GM03348 (cell line): Measurements from ENCODE around the gene MRPS22.
A peak's percentile ranks its signal among the peaks of the same experiment; 100 is the strongest.
"Not testable (repeated sequence)": the region's sequence is repeated elsewhere in the genome, so short reads cannot be mapped to it uniquely, and the experiment has no call there.

ENCODE experiments used
- DNase-seq: peaks from one replicate; pipeline ENCODE4 v3.0.0; 2012; ENCODE audit warnings: low spot score

The MRPS22 gene

DNA sequence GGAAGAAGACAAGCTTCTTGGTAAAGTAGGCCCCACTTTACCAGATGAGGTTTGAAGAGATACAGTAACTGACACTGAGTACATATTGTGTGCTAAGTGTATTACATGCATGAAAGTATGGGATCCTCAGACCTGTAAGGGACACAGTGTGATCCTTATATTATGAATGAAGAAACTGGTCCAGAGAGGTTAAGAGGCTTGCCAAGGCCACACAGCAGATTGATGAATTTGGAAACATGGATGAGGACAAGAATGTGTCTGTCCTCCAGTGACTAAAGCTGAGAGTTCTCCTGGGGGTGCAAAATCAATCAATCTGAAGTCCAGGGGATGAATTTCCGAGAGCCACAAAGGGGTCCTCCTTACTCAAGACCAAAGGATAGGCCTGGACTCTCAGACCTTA is 31.4 kb upstream of the MRPS22 start:
- no peak for DNase-seq

DNA sequence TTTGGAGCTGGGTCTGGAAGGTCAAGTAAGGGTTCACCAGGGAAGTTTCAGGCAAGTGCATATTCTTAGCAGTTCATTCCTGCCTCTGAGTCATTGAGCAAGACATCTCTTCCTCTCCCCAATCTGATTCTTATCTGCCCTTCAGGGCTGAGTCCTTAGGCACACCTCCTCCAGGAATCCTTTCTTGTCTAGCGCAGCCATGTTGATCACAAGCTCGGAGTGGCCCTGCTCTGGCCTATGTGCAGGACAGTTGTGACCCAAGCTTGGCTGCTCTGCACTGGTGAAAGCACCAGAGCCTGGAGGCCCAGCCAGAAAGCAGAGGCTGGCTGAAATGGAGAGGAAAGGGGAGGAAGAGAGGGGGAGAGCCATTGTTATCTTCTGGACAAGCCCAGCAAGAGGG is 30.9 kb upstream of the MRPS22 start:
- peak; percentile 81 for DNase-seq

DNA sequence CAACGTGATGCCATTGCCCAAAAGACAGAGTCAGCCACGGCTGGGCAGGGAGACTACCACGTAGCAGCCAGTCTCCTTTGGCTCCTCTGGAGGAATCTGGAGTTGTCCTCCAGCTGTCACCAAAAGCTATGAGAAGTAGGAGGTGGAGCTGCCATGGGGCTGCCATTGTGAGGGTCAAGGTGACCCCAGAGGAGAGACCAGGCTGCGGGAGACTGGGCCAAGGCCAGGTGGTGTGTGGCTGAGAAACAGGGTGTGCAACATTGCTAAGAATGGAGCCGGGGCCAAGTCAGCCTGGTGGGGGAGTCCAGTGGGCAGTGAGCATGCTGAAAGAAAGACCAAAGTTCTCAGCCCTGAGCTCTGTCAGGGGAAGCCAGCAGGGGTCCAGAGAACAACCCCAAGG is 29.9 kb upstream of the MRPS22 start:
- DNase-seq, result no peak

DNA sequence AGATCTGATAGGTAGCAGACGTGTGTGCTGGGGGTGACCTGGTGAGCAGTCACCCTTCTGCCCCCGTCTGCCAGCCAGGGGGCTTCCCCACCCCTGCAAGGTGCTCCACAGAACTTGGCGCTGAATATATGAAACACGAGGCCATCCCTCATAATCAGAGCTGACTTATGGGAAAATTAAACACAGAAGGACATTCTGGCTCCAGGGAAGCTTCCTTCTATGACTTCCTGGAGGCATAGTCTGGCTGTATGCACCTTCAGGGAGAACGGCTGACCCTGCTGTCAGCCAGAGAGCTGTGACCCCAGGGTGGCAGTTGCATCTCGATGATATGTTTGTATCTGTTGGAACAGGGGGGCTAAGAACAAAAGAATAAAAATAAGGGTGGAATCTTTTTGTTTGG is 26.6 kb upstream of the MRPS22 start:
- no peak for DNase-seq

DNA sequence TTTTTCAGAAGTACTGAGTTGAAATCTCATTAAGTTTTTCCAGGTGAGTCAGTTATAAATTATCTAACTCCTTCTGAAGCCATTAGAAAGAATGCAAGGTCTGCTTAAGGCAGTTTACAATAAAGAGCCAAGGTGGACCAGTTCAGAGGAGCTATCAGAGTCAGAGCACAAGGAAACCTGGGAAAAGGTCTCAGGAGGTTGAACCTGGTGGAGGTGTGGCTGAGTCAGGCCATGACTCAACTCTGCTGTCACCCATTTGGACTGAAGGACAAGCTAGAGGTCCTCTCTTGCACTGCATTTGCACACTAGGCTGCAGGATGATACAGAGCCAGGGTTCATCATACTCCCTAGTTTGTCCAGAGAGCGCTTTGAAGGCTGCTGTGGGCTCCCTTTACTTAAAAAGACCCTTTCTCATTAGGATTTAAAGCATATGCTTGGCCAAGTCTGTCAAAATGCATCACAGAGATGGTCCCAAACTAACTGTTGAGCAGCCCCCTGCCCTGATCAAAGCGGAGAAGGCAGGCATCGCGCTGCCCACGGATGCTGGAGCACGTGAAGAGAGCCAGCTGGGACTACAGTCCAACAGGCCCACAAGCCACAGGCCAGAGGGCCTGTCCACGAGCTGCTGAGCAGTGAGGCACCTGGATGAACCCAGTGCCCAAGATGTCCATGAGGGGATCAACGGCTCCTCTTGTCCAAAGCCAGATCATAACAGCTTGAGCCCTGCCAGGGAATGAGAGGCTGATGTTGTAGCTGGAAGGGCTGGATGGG is 26.0 kb upstream of the MRPS22 start:
- DNase-seq, result no peak

DNA sequence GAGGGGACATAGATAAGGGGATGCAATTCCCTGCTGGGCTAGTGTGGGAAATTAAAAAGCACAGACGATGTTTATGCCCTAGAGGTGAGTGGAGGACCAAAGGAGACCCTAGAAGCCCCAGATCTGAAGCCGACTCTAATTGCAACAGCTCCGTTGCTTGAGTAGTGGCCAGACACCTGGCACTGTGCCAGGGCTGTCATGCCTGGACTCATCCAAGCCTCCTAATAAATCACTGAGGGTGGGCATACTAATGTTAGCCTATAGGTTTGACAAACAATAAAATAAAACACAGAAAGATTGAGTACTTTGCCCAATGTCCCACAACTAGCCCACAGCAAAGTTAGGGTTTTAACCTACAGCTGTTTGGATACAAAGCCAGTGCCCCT is 25.4 kb upstream of the MRPS22 start:
- DNase-seq, result no peak

DNA sequence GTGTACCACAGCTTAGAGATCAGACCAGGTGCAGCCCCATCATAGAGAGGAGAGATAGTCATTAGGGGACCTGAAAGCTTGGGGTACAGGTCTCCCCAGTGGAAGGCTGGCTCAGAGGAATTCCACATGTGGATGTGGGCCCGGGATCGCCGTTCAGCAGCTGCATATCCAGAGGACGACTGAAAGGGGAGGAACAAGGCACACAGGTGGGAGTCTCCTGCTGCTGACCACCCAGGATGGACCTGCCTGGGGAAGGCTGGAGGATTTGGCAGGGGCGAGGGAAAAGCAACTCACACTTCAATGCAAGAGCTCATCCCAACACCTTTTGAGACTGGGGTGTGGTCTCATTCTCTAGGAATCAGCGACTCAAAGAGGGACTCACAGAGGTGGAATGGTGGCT is 25.0 kb upstream of the MRPS22 start:
- no peak for DNase-seq

DNA sequence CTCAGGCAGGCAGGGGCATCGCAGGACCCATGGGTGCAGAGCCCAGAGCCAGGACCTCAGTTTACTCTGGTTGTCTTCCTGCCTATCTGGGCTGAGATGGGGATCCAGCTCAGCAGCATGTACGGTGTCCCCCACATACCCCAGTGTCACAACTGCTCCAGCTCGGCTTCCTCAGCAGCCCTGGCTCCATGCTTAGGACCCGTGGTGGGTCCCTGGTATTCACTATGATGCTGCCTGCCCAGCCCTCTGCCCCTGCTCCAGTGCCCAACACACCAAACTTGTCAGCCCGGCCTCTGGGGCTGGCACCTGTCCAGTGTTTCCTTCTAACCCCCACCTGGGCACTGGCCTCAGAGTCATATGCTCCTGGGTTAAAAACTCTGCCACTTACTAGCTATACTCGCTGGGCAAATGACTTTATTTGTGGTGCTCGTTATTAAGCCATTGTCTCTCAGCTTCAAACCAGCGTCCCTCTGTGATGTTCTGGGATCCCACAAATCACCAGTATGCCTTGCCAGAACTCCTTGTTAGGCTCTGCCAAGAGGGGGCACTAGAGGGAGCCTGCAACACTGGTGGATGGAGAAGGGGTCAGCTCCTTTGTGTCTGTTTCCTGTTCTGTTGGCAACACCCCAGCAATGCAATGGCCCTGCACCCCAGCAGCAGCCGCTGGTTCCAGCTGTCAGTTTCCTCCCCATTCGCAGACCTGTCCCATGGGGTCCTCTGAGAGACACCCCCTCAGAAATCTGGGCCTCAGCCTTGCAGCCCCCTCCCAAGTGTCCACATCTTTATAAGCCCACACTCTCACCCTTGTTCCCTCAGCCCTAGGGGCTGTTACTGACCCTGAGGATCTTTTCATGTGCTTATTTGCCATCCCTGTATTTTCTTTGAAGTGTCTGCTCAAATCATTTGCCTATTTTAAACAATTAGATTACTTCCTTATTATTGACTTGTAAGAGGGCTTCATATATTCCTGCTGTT is 24.1 kb upstream of the MRPS22 start:
- no peak for DNase-seq

DNA sequence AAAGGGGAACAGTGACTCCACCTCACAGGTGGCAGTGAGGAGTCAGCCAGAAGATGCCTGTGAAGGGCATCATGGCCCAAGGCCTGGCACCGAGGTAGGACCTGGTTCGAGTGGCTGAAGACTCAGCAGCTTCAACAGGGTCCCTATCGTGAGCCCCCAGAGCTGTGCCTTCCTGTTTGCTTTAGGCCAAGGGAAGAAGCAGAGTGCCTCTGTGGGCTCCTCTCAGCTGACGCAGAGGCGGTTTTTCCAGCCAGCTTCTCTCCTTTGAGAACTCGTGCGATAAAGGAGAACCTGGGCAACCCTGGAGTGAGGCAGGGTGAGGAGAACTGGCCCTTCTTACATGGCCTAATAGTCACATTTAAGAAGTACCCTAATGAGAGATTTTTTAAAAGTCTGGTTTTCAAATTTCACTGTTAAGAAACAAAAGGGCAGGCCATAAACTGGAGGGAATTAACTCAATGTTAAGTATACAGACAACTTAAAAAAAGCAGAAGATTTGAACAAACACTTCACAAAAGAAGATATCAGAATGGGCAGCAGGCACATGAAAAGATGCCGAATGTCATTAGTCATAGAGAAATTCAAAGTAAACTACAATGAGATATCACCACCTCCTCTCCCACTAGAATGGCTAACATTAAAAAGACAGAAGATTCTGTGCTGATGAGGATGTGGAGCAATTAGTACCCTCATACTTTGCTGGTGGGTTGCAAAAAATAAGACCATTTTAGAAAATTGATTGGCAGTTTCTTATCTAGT is 23.1 kb upstream of the MRPS22 start:
- no peak for DNase-seq

DNA sequence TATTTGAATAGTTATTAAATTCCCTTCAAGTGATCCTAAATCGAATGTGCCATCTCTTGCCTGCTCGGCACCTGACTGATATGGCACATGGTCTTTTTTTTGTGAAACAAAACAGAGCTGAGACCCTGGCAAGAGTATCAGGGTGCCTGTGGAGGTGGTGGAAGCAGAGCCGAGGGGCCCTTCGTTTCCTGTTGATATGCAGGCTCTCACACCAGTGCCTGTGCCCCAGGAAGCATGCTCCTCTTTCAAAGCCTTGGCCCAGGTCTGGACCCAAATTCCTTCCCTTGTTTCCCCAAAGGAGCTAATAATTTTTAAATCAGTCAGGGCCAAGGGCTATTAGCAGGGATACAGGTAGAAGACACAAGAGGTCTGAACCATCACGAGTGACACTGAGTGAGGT is 21.5 kb upstream of the MRPS22 start:
- DNase-seq, result no peak

DNA sequence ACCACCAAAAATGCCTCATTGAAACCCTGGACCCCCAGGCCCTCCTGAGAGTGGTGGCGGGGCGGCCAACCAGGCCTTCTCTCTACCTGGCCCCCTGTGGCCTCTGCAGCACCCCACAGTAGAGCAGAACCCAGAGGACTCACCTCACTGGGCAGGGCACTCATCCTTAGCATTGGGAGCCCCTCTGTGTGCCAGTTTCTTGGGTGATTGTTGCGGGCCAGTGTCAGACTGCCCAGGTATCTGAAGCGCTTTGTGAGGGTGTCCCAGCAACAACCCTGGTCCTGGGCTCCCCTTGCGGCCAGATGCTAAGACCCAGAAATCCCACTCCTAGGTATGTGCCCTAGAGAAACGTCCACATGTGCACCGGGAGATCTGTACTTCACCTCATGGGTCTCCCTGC is 20.7 kb upstream of the MRPS22 start:
- DNase-seq, result no peak

DNA sequence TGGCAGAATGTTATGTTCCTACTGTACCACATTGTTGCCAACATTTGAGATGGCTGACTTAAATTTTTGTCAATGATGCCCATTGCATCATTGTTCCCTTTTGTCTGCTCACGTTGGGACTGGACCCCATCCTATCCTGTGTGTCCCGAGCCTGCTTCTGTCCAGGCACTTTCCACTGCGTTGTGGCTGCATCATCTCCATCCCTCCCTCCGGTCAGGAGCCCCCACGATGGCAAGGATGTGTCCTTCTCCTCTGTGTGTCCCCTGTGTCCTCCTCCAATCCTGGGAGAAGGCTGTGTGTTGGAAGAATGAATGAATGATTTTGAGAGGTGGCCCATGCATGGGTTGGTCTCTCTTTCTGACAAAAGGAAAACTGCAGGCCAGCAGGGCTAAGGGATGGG is 19.4 kb upstream of the MRPS22 start:
- no peak for DNase-seq

DNA sequence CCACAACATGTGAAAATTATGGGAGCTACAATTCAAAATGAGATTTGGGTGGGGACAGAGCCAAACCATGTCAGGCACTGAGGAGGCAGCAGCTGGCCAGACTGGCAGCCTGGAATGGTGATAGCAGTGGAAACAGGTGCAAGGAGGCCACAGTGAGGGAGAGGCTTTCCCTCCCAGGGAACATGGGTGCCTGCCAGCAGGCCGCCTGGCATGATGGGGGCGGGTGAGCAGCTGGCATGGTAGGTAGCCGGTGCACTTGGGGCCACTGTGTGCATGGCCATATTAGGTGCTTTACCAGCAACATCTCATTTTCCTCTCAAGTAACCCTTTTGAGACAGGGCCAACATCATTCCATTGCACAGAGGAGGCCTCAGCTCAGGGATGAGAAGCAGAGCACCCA is 18.3 kb upstream of the MRPS22 start:
- DNase-seq, result no peak

DNA sequence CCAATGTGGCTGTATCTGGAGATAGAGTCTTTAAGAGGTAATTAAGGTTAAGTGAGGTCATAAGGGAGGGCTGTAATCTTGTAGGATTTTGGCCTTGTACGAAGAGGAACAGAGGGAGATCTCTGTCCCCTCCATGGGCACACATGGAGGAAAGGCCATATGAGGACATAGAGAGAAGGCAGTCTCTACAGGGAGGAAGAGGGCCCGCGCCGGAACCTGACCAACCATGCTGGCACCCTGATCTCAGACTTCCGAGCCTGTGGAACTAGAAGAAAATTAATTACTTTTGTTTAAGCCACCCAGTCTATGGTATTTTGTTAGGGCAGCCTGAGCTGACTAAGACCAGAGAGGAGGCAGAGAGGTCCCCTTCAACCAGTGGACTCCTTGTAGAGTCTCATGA is 17.7 kb upstream of the MRPS22 start:
- DNase-seq, result no peak

DNA sequence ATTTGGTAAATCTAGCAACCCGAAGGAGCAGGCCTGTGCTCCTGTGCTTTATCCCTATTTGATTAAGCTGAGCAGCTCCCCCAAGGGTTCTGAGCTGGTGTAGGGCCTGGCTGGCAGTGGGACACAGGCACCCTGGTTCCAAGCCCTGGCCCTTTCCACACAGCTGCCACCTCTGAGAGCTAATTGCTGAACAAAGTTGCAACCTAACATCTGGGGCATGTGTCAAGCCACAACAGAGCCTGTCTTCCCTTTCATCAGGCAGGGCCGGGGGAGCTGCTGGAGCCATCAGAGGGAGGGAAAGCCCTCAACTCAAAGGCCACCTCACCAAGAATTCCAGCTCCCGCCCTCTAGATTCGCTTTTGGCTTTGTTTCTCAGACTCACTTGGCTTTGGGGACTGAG is 17.1 kb upstream of the MRPS22 start:
- no peak for DNase-seq

DNA sequence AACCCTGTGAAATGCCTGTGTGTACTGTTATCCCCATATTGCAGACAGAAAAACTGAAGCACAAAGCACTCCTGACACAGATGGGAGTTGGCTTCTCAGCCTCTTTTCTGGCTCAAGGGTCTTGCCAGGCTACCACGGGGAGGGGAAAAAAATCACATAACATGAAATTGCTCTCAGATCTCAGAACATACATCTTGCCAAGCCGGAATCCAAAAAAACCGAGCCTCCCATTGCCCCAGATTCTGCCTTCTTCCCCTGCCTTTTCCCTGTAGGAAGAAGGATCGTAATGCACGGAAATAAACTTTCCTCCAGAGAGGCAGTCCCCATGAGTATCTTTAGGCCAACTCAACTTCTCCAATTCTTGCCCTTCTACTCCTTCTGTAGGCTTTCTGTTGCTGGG is 16.6 kb upstream of the MRPS22 start:
- no peak for DNase-seq

DNA sequence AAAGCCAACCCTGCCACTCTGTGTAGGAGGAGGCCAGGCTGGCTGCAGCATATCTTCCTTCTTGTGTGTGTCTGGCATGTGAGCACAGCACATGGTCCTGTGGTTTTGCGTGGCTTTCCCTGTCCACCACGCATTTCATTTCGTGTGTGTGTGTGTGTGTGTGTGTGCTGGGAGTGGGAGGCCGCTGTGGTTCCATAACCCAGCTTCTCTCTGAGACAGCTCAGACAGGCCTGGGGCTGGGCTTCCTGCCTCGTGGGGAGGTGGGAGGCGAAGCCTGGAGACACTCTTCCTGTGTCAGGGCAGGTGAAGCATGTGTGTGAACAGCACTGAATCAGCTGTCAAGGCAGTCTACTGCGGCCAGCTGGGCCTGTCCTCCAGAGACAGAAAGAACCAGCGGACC is 16.0 kb upstream of the MRPS22 start:
- DNase-seq, result no peak

DNA sequence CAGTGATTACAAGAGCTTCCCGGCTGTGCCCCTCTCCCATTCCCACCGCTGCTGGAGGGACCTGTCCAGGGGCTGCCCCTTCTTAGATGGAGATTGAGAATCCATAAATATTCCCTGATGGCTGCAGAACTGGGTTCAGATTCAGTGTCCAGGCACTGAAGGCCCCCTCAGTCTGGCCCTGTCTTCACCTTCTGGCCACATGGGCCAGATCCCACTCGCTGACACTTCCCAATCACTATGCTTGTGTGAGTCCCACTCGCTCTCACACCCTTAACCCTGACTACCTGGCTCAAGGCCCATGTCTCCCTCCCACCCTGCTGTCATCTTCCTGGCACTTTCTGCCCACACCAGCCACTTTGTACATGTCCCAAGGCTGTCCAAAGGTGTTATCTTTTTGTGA is 15.5 kb upstream of the MRPS22 start:
- DNase-seq, result no peak

DNA sequence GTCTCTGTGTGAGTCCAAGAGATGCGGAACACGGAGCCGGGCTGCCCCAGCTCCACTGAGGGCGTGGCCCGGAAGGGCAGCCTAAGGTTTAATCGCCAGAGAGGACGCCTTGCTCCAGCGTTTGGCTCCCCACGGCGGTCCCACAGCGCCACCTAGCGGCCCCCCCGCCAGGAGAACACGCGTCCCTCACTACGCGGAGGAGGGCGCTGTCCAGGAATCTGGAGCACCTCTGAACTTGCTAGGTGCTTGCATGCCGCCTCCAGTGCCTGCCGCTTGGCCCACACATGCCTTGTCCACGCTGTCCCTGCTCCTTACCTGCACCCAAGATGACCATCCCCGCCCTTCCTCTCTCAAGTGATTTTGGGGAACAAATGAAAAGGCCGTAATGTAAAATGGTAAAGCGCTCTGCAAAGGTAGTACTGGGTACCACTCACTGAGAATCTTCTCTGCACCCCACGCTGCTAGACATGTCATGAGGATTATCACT is 14.4 kb upstream of the MRPS22 start:
- peak; percentile 96 for DNase-seq

DNA sequence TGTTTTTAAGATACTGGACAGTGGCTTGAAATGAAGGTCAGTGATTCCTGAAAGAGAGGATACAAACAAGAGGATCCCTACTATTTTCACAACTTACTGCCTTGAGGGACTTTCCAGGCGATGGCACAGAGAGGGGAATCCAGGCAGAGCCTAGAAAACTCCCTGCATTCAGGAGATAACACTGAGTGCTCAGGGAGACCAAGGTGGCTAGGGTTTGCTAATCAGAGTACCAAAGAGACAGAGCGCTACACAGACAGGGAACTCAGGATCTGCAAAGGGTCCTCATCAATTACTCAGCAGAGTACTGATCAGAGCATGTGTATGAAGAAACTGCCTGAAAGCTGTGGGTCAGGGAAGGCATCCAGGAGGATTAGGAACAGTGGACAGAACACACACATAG is 11.7 kb upstream of the MRPS22 start:
- DNase-seq, result no peak

DNA sequence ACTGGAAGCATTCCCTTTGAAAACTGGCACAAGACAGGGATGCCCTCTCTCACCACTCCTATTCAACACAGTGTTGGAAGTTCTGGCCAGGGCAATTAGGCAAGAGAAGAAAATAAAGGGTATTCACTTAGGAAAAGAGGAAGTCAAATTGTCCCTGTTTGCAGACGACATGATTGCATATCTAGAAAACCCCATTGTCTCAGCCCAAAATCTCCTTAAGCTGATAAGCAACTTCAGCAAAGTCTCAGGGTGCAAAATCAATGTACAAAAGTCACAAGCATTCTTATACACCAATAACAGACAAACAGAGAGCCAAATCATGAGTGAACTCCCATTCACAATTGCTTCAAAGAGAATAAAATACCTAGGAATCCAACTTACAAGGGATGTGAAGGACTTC is 9.1 kb upstream of the MRPS22 start:
- DNase-seq, result not testable (repeated sequence)

DNA sequence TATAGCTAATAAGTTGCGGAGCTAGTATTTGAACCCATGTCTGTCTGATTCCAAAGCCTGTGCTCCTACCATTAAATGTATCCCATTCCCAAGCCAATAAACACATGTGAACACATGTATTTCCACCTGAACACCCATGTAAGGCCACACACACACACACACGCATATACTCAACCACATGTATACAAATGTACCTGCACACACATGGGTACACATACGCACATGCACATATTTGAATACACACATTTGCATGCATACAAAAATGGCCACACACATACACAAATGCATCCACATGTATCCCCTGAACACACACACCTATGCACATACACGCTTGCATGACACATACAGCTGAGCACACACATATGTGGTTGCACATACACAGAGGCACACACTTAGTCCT is 5.4 kb upstream of the MRPS22 start:
- no peak for DNase-seq
